NCI-H460 (cell line): ENCODE measurements around the gene FUT9. TPM values are rescaled to one million over a fixed set of nuclear protein-coding genes. Genes with fewer than 3 reads are reported as not detected.
"Not testable (repeated sequence)": the region's sequence is repeated elsewhere in the genome, so short reads cannot be mapped to it uniquely, and the experiment has no call there.

Experiments
- DNase-seq: peaks from one replicate; pipeline ENCODE4 v3.0.0-alpha.2; 2016; ENCODE audit warnings: low read depth; ENCODE audit errors: extremely low read depth
- total RNA-seq: library from RNA; depleted of rRNA; stranded (reverse); fragments of >200 nt; shearing (Covaris generic); gene quantifications from 2 replicates; pipeline ENCODE4 v1.2.3, GENCODE V29; 2014

Gene FUT9
- total RNA-seq, 1 experiment from 2014 or later, result 0.05 TPM

DNA sequence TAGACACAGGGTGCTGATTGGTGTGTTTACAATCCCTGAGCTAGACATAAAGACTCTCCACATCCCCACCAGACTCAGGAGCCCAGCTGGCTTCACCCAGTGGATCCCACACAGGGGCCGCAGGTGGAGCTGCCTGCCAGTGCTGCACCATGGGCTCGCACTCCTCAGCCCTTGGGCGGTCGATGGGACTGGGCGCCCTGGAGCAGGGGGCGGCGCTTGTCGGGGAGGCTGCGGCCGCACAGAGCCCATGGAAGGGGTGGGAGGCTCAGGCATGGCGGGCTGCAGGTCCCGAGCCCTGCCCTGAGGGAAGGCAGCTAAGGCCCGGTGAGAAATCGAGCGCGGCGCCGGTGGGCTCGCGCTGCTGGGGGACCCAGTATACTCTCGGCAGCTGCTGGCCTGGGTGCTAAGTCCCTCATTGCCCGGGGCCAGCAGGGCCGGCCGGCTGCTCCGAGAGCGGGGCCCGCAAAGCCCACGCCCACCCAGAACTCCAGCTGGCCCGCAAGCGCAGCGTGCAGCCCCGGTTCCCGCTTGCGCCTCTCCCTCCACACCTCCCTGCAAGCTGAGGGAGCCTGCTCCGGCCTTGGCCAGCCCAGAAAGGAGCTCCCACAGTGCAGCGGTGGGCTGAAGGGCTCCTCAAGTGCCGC lies 245.1 kb downstream of the FUT9 start:
- not testable (repeated sequence) for DNase-seq
